HG03045 (cell line): Measurements from ENCODE around the gene SLC27A2.
"Not testable (repeated sequence)": the region's sequence is repeated elsewhere in the genome, so short reads cannot be mapped to it uniquely, and the experiment has no call there.

Experiments used
- ATAC-seq: cut with Tn5 transposase; IDR thresholded peaks from one replicate; pipeline ENCODE4 v1.9.1; 2021; ENCODE audit warnings: mild to moderate bottlenecking, moderate library complexity; ENCODE audit not compliant: unreplicated experiment

SLC27A2 gene

DNA sequence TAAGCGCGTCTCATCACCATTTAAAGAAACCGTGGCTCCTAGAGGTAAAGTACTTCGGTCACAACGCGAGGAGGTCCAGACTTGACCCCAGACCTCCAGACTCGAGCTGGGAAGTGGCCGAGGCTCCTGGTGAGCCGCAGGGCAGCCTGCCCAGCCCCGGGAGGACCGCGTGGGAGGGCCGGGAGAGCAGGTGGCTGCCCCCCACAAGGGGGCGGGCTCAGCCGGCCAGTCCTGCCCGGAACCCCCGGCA, at the start of gene SLC27A2:
SLC27A2 (plus strand) TSS at position 228 of the 250 bp plus-strand sequence. CDS start 232 bp downstream, outside the sequence.
- peak; percentile 76 for ATAC-seq

DNA sequence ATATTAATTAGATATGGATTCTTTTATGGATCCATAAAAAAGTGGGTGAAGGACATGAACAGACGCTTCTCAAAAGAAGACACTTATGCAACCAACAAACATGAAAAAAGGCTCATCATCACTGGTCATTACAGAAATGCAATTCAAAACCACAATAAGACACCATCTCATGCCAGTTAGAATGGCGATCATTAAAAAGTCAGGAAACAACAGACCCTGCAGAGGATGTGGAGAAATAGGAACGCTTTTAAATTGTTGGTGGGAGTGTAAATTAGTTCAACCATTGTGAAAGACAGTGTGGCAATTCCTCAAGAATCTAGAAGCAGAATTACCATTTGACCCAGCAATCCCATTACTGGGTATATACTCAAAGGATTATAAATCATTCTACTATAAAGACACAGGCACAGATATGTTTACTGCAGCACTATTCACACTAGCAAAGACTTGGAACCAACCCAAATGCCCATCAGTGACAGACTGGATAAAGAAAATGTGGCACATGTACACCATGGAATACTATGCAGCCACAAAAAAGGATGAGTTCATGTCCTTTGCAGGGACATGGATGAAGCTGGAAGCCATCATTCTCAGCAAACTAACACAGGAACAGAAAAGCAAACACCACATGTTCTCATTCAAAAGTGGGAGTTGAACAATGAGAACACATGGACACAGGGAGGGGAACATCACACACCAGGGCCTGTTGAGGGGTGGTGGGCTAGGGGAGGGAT, 49.6 kb upstream of the SLC27A2 start:
- not testable (repeated sequence) for ATAC-seq

DNA sequence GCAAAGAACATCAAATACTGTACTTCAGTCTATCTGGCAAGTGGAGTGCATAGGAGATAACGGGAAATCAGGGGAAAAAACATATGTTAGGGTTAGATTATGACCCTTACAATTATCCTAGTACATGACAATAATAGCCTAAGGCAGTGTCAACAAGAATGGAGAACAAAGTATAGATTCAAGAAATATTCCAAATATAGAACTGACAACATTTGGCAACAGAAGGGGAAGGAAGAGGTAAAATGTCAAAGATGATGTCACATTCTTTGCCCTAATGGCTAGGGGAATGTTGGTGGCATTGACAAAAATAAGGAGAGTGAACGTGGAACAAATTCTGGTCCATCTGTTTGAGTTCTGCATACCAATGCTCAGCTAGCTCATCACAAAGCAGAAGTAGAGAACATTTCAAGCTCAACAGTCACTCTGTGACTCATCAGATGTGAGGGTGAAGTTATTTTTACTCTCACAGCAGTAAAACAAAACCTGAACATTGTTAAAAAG, 47.4 kb upstream of the SLC27A2 start:
- ATAC-seq: peak; percentile 76

DNA sequence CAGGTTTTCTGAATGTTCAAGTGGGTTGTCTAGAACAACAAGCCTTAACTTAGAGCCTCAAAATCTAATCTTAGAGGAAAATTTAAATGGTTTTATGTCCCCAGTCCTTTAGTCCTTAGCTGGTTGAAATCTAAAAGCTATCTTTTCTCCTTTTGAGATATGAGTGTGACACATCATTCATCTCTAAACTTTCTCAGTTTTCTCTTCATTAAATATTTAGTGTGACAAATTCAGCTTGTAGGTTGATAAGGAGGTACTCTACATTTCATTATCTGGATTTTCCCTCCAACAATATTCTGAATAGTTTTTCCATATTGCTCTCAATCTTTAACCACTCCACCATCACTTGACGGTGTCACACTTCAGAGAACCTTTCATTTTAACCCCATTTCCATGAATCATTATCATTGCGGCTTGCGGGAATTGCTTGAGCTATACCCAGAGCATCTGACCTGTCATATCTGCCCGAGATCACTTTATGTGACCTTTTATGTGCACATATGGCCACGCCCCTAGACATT, 46.9 kb upstream of the SLC27A2 start:
- ATAC-seq: peak; percentile 58

DNA sequence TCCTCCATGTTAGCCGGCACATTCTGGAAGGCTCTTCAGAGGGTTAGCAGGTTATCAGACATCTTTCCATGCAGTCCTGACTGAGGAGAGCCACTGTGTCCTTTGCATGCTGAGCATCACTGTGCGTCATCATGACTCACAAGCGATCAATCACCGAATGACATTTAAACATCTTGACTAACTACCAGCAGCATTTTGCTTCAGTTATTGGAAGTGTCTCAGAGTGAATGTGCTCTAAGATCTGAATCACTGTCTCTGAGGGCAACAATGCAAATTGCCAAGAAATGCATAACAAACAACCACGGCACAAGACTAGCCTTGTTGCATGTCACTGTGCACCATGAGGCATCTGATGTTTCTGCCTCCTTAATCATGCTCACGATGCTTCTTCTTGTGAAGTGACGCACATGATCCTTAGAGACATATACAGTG, 44.6 kb upstream of the SLC27A2 start:
- no peak for ATAC-seq

DNA sequence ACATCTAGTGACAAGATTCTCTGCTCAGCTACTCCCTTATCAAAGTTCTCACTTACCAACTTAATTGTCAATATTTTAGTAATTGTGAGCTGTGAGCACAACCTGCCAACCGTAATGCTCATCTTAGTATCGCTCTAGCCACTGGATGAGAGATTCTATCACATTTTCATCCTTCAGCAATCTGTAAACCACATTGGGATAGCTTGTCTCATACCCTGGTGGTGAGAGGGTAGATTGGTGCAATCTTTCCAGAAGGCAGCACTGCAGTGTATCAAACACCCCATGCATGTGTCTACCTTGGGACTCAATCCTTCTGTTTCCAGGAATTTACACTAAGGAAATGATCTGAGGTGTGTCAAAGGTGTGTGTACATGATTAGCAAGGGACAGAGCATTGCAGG, 44.1 kb upstream of the SLC27A2 start:
- no peak for ATAC-seq

DNA sequence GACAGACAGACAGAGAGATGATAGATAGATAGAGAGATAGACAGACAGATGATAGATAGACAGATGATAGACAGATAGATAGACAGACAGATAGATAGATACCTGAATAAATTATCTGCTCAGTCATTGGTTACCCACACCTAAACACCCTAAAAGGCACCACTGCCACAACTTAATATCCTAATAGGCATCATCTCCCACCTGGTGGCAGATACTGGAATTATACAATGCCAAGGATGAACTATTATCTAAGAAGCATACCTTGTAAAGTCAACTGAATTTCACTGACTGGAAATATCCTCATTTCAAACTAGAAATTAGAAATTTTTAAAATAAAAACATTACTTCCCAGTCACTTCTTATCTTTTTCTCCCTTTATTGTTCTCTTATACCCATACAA, 43.6 kb upstream of the SLC27A2 start:
- no peak for ATAC-seq

DNA sequence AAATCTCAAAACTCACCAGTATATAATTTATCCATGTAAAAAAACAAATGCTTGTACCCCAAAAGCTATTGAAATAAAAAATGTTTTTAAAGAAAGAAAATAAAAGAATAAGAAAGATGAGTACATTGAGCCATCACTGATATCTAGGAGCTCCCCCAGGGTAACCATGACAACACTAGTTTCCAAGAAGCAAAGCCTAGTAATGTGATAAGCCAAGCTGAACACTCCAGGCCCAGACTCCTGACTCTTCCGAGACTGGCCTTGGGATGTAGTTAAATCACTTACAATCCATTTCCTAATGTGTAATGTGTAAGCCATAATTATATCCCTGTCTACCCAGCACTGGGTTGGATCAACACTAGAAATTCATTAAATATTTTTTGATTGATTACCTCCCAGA, 41.9 kb upstream of the SLC27A2 start:
- no peak for ATAC-seq

DNA sequence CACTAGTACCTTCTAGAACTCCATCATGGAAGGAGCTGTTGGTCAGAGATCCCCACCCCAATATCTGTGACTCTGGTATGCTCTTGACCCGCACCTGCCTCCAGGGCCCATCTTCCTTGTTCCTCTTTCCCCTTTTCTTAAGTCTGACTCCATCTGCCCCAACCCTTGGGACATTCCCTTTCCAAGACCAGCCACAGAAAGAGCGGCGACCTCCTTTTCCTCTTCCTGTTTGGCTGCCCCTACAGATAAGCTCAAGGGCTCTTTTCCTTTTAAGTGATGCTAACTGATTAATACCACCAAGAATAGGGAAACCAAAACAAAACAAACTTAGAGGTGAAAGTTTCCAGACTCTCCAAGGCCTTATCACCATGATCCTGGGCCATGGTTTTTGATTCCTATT, 41.0 kb upstream of the SLC27A2 start:
- no peak for ATAC-seq

DNA sequence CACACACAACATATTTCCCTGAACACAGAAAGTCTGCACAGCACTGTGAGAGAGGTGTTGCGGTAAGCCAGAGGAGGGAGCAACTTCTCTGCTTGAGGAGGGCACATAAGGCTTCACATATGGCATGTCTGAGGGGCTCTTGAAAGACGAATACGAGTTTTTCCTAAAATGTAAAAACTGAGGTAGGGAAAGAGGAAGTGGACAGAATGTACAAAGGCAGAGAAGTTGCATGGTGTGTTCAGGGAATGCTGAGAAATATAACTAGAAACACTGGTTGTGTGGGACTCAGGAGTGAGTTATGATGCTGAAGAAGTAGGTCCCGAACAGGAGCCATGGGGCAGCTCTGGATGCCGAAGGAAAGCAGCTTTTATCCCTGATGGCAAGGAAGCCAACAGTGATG, 40.1 kb upstream of the SLC27A2 start:
- no peak for ATAC-seq

DNA sequence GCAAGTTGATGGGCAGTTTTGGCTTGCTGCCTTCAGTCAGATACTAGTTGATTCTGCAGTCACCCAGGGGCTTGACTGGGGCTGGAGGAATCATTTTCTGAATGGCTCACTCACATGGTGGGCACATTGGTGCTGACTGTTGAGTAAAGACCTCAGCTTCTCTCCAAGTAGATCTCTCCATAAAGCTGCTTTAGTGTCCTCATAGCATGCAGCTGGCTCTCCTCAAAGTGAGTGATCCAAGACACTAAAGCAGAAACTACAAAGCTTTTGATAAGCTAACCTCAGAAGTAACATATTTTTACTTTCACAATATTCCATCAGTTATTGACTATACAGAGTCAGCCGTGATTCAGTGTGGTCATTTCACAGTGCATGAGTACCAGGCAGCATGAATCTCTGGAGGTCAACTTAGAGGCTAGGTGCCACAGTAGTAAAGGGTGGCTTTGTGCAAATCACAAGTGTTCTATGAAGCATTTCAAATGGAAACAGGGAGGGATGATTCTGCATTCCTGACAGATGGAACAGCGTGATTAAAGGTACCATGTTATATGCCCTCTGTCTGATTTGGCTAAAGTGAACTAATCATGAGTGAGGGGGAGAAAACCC, 38.6 kb upstream of the SLC27A2 start:
- no peak for ATAC-seq

DNA sequence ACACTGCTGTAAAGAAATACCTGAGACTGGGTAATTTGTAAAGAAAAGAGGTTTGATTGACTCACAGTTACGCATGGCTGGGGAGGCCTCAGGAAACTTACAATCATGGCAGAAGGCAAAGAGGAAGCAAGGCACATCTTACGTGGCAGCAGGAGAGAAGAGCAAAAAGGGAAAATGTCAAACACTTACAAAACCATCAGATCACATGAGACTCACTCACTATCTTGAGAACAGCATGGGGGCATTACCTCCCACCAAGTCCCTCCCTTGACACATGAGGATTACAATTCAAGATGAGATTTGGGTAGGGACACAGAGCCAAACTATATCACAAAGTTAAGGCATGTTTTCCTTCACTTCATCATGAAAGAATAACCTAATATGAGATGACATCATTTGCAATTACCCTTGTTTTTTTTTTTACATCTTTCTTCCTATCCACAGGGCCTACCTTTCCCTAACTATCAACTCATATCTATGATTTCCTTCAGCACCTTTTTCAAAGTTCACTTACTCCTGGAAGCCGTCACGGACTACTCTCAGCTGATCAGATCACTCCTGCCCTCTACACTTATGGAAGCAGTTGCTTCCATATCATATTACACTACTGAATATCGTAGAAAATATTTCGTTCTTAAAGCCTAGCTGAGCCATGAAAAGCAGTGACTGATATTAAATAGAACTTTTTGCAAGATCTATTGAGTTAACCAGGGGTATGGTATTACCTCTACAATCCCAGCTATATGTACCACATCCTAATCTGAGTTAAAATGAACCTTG, 37.5 kb upstream of the SLC27A2 start:
- ATAC-seq: no peak

DNA sequence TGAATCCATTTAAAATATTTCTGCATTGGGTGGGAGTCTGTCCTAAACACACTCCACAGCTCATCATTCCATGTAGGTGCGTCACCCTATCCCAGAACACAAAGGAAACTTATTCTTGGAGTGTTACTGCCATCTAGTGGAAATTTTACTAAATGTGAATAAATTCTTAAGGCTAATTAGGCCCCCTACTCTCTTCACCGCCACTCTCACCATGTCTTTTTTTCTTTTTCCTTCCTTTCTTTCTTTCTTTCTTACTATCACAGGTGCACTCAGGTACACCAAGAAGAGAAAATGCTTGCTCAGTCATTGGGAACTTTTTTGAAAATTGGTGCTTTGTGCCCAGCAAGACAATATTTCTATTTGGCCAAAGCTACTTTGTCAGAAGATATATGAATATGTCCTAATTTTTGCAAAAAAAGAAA, 36.5 kb upstream of the SLC27A2 start:
- ATAC-seq: no peak

DNA sequence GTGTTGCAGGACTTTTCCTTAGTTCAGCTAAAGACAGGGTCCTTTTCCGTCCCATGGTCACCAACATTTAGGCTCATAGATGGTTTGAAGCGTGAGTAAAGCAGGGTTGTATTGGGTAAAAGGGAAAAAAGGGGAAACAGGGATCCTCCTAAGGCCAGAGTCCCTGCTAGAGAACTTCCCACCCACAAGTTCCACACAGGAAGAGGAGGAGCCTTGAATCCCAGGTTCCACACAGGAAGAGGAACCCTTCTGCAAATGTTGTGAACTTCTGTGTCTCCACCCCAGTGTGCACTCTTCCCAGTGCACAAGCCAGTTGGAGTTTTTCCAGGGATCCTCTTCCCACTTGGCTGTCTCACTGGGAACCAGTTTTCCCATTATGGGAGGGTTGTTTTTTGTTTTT, 35.4 kb upstream of the SLC27A2 start:
- ATAC-seq: no peak

DNA sequence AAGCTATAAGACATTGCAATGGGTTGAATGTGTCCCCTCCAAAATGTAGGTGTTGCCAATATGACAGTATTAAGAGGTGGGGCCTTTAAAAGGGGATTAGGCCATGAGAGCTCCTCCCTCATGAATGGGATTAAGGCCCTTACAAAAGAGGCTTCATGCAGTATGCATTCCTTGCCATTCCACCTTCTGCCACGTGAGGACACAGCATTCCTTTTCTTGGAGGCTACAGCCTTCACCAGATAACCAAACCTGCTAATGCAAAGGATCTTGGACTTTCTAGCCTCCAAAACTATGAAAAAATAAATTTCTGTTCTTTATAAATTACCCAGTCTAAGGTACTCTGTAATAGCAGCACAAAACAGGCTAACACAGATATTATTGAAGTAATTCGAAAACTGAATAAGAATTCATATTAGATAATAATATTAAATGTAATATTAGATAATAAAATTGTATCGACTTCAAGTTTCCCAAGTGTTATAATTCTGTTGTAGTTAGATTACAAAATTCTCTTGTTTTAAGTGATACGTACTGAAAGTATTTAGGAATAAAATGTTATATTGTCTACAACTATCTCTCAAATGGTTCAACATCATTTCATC, 33.5 kb upstream of the SLC27A2 start:
- ATAC-seq: no peak

DNA sequence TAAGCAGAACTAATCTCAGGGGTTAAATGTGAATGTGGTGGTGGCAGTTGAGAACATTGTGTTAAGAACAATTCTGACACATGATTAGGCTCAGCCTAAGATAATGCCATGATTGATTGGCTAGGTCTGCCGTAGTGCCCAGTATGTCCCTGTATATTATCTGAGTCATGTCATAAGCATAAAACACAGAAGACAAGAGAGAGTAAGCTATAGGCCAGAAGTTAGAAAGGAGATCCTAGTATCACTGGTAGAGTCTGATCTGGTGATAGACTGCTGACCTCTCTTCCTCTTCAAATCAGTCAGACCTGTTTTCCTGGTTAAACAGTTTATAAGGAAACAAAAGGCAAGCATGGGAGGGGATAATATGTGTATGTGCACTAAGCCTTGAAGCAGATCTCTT, 32.9 kb upstream of the SLC27A2 start:
- no peak for ATAC-seq

DNA sequence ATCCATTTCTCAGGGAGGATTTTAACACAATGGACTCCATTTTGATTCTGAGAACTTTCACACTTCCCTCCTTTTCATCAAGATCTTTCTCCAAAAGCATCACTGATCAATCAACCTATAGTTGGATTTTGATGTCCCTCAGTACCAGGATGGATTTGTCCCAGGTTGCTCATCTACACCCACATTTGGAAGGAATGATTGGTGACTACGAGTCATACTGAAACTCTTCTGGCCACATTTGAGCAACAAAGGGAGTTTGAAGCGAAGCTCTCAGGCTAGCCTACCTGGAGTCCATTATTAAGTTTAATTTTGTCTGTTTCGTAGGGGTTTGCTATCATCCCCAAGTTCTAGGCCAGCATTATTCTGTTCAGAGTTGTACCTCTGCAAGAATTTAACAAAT, 31.6 kb upstream of the SLC27A2 start:
- ATAC-seq: no peak

DNA sequence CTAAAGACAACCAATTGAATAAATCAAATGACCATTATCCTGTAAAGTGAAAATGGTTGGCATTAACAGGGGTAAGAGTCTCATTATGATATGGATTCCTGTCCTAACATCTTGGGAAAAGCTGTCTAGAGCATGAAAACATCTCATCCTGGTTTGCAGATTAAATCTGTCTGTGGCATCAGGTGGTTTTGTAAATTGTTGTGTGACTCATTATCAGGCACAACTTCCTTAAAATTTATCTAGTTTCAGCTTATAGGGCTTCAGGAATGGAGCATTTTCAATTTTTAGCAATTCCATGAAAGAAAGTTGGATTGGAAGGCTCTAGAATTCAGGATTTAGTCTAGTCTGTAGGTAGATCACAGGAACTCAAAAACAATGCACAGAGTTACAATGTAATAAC, 31.1 kb upstream of the SLC27A2 start:
- ATAC-seq: no peak

DNA sequence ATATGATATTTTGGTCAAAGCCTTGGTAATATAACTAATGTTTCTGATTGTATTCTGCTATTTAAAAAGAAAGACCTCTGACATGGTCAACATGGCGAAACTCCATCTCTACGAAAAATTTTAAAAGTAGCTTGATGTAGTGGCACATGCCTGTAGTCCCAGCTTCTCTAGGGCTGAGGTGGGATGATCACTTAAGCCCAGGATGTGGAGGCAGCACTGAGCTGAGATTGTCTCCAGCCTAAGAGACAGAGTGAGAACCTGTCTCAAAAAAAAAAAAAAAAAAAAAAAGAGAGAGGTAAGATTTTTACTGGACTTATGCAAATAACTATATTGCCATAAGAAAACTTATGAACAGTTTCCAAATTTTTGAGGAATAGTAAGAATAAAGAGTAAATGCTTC, 30.5 kb upstream of the SLC27A2 start:
- ATAC-seq: no peak

DNA sequence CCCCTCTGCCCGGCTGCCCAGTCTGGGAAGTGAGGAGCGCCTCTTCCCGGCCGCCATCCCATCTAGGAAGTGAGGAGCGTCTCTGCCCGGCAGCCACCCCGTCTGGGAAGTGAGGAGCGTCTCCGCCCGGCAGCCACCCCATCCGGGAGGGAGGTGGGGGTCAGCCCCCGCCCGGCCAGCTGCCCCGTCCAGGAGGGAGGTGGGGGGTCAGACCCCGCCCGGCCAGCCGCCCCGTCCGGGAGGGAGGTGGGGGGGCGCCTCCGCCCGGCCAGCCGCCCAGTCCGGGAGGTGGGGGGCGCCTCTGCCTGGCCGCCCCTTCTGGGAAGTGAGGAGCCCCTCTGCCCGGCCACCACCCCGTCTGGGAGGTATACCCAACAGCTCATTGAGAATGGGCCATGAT, 23.8 kb upstream of the SLC27A2 start:
- ATAC-seq: not testable (repeated sequence)

DNA sequence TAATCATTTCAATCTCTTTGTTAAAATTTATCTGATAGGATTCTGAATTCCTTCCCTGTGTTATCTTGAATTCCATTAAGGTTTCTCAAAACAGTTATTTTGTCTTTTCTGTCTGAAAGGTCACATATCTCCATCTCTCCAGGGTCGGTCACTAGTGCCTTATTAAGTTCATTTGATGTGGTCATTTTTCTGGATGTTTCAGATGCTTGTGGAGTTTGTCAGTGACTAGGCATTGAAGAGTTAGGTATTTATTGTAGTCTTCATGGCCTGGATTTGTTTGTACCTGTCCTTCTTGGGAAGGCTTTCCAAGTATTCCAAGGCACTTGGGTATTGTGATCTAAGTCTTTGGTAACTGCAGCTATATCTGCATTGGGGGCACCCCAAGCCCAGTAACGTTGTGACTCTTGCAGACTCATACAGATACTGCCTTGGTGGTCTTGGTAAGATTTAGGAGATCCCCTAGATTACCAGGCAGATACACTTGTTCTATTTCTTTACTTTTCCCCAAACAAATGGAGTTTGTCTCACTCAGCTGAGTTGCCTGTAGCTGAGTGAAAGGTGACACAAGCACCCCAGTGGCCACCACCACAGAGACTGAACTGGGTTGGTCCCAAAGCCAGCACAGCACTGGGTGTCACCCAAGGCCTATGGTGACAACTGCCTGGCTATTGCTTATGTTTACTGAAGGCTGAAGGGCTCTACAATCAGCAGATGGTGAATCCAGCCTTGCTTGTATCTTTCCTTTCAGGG, 18.9 kb upstream of the SLC27A2 start:
- no peak for ATAC-seq
